ENCODE data around the gene CACNA1S. TPM values are rescaled to one million over a fixed set of nuclear protein-coding genes. Genes with fewer than 3 reads are reported as not detected.

Gene CACNA1S
- polyA plus RNA-seq, 1 experiment = not detected

GRCh38 chr1:201039418-201039817 lies 72.8 kb downstream of the CACNA1S start:
- no peak for DNase-seq (ENCODE audit: low read depth)
- CTCF ChIA-PET = interaction anchor here (1.1 to 6.4 kb wide), 4 partner anchors 14 to 151 kb away, joined by 3 to 65 read pairs (median 4); partner anchors contain the start of gene IGFN1
- Histone ChIP-seq H3K4me3 (ENCODE audit: low read depth, low read length) (no peak overlapping the region), H3K27me3 (ENCODE audit: control insufficient read depth, insufficient read depth, low read length) (peaks cover 4% of the 10 kb centered on the region), H3K36me3 (ENCODE audit: control insufficient read depth, insufficient read depth, low read length) (no peaks in the 10 kb centered on the region)
- POLR2A ChIA-PET = no interaction called here
- TF ChIP-seq CTCF (IDR thresholded peaks at IDR 0.05; ENCODE audit: insufficient read depth, low read depth, low read length) = no peak

GRCh38 chr1:201038186-201038876 lies 73.9 kb downstream of the CACNA1S start:
- Histone ChIP-seq H3K4me3 (ENCODE audit: low read depth, low read length) (no peak overlapping the region), H3K27me3 (ENCODE audit: control insufficient read depth, insufficient read depth, low read length) (peaks cover 4% of the 10 kb centered on the region), H3K36me3 (ENCODE audit: control insufficient read depth, insufficient read depth, low read length) (no peaks in the 10 kb centered on the region)
- ChIA-PET POLR2A (interaction anchor here (0.7 kb wide), 1 partner anchor 18 kb away, joined by 3 read pairs; no protein-coding TSS in a partner anchor), CTCF (interaction anchor here (1.2 to 6.4 kb wide), 3 partner anchors 13 to 67 kb away, joined by 3 to 65 read pairs (median 3); partner anchors contain the start of gene KIF21B)
- TF ChIP-seq CTCF (IDR thresholded peaks at IDR 0.05; ENCODE audit: insufficient read depth, low read depth, low read length) = no peak
- no peak for DNase-seq (ENCODE audit: low read depth)

GRCh38 chr1:201036188-201036842 lies 75.9 kb downstream of the CACNA1S start:
- Histone ChIP-seq H3K27me3 (ENCODE audit: control insufficient read depth, insufficient read depth, low read length) (peaks cover 2% of the 10 kb centered on the region), H3K4me3 (ENCODE audit: low read depth, low read length) (no peak overlapping the region), H3K36me3 (ENCODE audit: control insufficient read depth, insufficient read depth, low read length) (no peaks in the 10 kb centered on the region)
- ChIA-PET CTCF (interaction anchor here (0.6 to 1.9 kb wide), 4 partner anchors 8 to 414 kb away, joined by 3 to 5 read pairs (median 4); no protein-coding TSS in a partner anchor), POLR2A (no interaction called here)
- no peak for DNase-seq (ENCODE audit: low read depth)
- no peak for TF ChIP-seq CTCF (IDR thresholded peaks at IDR 0.05; ENCODE audit: insufficient read depth, low read depth, low read length)

- H3K27me3 ChIP-seq (ENCODE audit: control insufficient read depth, insufficient read depth, low read length) = peaks cover 2% of the 10 kb centered on the region
- DNase-seq (ENCODE audit: low read depth) = no peak
- ChIA-PET POLR2A (no interaction called here), CTCF (interaction anchor here (1.4 kb wide), 1 partner anchor 9 kb away, joined by 4 read pairs; no protein-coding TSS in a partner anchor)
- H3K4me3 ChIP-seq (ENCODE audit: low read depth, low read length) = no peak overlapping the region
- no peaks in the 10 kb centered on the region for H3K36me3 ChIP-seq (ENCODE audit: control insufficient read depth, insufficient read depth, low read length)
- no peak for TF ChIP-seq CTCF (IDR thresholded peaks at IDR 0.05; ENCODE audit: insufficient read depth, low read depth, low read length)
Measured at GRCh38 chr1:201034671-201035070, 77.6 kb downstream of the CACNA1S start.

GRCh38 chr1:201032408-201032807 lies 79.8 kb downstream of the CACNA1S start:
- CTCF ChIA-PET = no interaction called here
- POLR2A ChIA-PET = no interaction called here
- Histone ChIP-seq H3K36me3 (ENCODE audit: control insufficient read depth, insufficient read depth, low read length) (no peaks in the 10 kb centered on the region), H3K27me3 (ENCODE audit: control insufficient read depth, insufficient read depth, low read length) (peaks cover 2% of the 10 kb centered on the region), H3K4me3 (ENCODE audit: low read depth, low read length) (no peak overlapping the region)
- TF ChIP-seq CTCF (IDR thresholded peaks at IDR 0.05; ENCODE audit: insufficient read depth, low read depth, low read length) = no peak
- no peak for DNase-seq (ENCODE audit: low read depth)

Data from BJ (cell line).